Liver (tissue), 3 donors: ENCODE data around the gene CTAGE4.
"Not testable (repeated sequence)": the region's sequence is repeated elsewhere in the genome, so short reads cannot be mapped to it uniquely, and the experiment has no call there.

Experiments
- CTCF ChIP-seq: fragments of 150-350 bp; IDR thresholded peaks from 2 replicates; pipeline ENCODE4 v1.5.1; 2017; ENCODE audit warnings: improper control_type of control experiment, low read depth, low read length; ENCODE audit not compliant: missing input control
- EGR1 ChIP-seq, 2 donors: IDR thresholded peaks; 2 replicates each; pipeline ENCODE4 v1.6.1; 2016 to 2018; ENCODE audit warnings: antibody characterized with exemption in 2 of 2, low read depth in 2 of 2
- REST ChIP-seq: IDR thresholded peaks from 2 replicates; pipeline ENCODE4 v1.6.1; 2016; ENCODE audit warnings: antibody characterized with exemption, mild to moderate bottlenecking
- donor health status: healthy.
- donor health status: healthy.

GRCh38 chr7:144205306-144205705, 22.0 kb downstream of the CTAGE4 start:
- TF ChIP-seq CTCF; REST; EGR1 (IDR thresholded peaks at IDR 0.05; ENCODE audit: low read depth in 2 of 2): not testable (repeated sequence)
